GDM1 (cell line): ENCODE data around the gene CDH23.
A peak's percentile ranks its signal among the peaks of the same experiment; 100 is the strongest.

Experiments
- DNase-seq: peaks from one replicate; lab custom pipeline; 2025; lab: John Stamatoyannopoulos, UW

Gene CDH23

GRCh38 chr10:71486484-71487114 is 89.9 kb downstream of the CDH23 start:
- peak; percentile 66 for DNase-seq

- no peak for DNase-seq
Measured at GRCh38 chr10:71487726-71488125, 91.0 kb downstream of the CDH23 start.

GRCh38 chr10:71489077-71489476 is 92.4 kb downstream of the CDH23 start:
- DNase-seq: no peak

- no peak for DNase-seq
Measured at GRCh38 chr10:71492872-71493271, 96.2 kb downstream of the CDH23 start.

- DNase-seq: no peak
Measured at GRCh38 chr10:71493741-71494140, 97.0 kb downstream of the CDH23 start.

GRCh38 chr10:71494476-71494875 is 97.8 kb downstream of the CDH23 start:
- no peak for DNase-seq

- no peak for DNase-seq
Measured at GRCh38 chr10:71494980-71495381, 98.3 kb downstream of the CDH23 start.

GRCh38 chr10:71496927-71497762 is 100.4 kb downstream of the CDH23 start:
- no peak for DNase-seq

GRCh38 chr10:71497763-71498326 is 101.1 kb downstream of the CDH23 start:
- no peak for DNase-seq

- DNase-seq: no peak
Measured at GRCh38 chr10:71501402-71501801, 104.7 kb downstream of the CDH23 start.

GRCh38 chr10:71502190-71502589 is 105.5 kb downstream of the CDH23 start:
- DNase-seq: no peak

- no peak for DNase-seq
Measured at GRCh38 chr10:71502851-71503250, 106.1 kb downstream of the CDH23 start.

GRCh38 chr10:71504168-71504567 is 107.4 kb downstream of the CDH23 start:
- no peak for DNase-seq

GRCh38 chr10:71504570-71504969 is 107.8 kb downstream of the CDH23 start:
- DNase-seq: no peak

GRCh38 chr10:71505862-71506261 is 109.1 kb downstream of the CDH23 start:
- no peak for DNase-seq

GRCh38 chr10:71509444-71509843 is 112.7 kb downstream of the CDH23 start:
- DNase-seq: no peak

GRCh38 chr10:71511206-71511605 is 114.5 kb downstream of the CDH23 start:
- DNase-seq: no peak

GRCh38 chr10:71512312-71512711 is 115.6 kb downstream of the CDH23 start:
- no peak for DNase-seq

GRCh38 chr10:71512761-71513539 is 116.2 kb downstream of the CDH23 start:
- DNase-seq: no peak

- no peak for DNase-seq
Measured at GRCh38 chr10:71513540-71513853, 116.8 kb downstream of the CDH23 start.

- no peak for DNase-seq
Measured at GRCh38 chr10:71513936-71514335, 117.2 kb downstream of the CDH23 start.

GRCh38 chr10:71515531-71516172 is 118.9 kb downstream of the CDH23 start:
- no peak for DNase-seq
